HL-60/S4 treated with phorbol 12-myristate 13-acetate at 8.2 ng/mL for 4 days and 3 days (cell line): ENCODE measurements around the gene SWI5.

Source experiments
- in situ Hi-C: fragments of 300-500 bp; cut with MboI; formaldehyde crosslinking; loops from 2 replicates; pipeline ENCODE4 v1.15.0; 2022; ENCODE audit warnings: low sequenced_read_pairs

The SWI5 gene

DNA sequence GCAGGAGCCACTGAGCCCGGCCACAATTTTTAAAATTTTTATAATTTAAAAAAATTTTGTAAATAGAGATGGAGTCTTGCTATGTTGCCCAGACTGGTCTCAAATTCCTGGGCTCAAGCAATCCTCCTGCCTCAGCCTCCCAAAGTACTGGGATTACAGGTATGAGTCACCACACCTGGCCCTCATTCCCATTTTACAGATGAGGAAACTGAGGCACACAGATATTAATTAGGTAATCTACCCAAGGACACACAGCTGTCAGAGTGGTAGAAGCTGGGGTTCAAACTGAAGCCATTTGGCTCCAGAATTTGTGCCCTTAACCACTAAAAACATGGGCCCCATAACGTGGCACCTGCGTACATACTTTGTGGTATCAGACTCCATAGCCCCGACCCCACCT is 38.6 kb downstream of the SWI5 start:
- in situ Hi-C loops: no loop called here

DNA sequence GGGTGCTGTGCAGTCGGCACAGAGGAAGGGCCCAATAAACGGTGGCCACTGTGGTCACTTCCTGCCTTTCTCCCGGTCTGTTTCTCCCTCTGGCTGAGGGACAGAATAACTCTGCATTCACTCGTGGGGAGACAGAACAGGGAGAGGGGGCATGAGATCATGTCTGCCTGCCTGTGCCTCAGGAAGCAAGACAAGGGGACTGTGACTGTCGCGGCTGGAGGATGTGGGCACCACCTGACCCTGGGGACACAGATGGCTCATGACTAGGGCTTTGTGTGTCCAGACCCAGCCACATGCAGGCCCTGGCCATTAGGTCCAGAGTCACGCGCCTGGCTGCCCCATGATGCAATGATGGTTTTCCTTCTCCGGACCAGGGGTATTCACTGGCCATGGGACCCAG is 40.3 kb downstream of the SWI5 start:
- in situ Hi-C loops: no loop called here

DNA sequence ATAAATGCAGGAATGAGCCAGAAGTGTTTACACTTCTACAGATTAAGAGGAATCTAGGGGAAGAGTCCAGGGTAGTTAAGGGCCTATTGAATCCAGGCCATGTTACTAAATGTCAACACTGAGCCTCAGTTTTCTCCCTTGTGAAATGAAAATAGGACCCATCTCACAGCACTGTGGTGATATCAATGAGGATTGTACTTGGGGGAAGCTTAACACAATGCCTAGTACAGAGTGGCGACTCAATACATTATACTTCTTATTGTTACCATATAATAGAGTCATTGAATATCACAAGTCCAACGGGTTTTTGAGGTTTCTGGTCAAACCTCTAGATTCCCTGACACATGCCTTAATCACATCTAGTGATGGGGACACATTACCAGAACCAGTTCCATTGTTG is 41.6 kb downstream of the SWI5 start:
- in situ Hi-C loops: no loop called here

DNA sequence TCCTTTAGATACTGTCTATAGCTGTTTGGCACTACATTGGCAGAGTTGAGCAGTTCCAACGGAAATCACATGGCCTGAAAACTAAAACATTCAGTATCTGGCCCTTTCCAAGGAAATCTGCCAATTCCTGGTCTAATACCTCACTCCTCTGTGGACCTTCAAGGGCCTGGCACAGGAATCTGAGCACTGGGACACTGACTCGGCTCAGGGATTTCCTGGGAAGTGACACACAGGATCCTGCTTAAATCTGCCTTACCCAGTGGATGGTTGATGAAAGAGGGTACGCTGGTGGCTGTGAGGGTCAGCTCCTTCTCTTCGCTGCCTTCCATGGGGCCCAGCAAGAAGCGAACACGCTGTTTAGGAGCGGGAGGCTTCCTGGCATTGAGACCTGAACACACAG is 45.3 kb downstream of the SWI5 start:
- in situ Hi-C loops: no loop called here

DNA sequence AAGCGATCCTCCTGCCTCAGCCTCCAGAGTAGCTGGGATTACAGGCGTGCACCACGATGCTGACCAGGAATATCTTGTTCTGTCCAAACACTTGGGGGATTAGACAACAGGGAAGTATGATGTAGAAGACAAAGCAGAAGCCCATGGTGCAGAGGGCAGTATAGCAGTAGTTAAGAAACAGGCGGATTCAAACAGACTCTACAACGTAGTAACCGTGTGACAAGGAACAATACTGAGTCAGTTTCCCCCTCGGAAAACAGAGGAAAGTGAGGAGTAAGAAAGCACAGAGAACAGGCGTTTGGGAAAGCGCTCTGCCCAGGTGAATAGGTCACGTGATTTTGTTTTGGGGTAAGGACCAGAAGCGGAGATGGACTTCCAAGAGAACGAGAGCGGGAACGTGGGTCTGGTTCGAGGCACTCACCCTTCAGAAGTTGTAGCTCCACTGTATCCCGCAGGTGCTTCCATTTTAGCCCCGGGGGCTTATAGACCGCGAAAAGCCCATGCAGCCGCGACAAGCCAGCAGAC is 45.9 kb downstream of the SWI5 start:
- in situ Hi-C loops: no loop called here

DNA sequence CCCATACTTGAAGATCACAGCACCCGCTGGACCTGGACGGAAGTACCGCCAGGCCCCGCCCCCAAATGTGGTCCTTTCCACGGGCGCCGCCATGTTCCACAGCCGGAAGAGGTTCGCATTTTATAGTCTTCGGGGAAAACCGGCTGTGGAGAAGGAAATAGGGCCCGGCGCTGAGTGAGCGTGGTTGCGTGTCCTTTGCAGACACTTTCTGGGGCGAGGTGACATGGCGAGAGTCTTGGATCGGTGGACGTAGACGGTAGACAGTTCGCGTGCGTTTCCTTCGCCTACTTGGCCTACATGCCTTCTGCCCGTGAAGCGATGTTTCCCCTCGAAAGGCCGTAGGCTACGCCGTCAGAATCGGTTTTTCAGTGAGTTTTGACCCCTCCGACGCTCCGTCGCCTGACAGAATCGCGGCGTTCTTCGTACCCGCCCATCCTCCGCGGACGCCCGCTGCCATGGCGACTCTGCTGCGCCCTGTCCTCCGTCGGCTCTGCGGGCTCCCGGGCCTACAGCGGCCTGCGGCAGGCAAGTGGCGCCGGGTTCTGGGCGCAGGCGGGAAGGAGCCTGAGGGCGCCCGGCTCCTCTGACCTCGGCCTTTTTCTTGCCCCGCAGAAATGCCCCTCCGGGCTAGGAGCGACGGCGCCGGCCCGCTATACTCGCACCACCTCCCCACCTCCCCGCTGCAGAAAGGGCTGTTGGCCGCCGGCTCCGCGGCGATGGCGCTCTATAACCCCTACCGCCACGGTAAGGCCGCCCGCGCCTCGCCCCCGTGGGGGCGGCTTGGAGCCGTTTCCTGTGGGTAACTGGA is 46.5 kb downstream of the SWI5 start, which contains the start of the genes COQ4 and TRUB2:
TSS of gene COQ4 (plus strand) at position 436 of the 808 bp plus-strand sequence. CDS start at position 456, 20 bp downstream.
TSS of gene TRUB2 (minus strand) at position 44 of the 808 bp plus-strand sequence. CDS start at position 5, 39 bp downstream.
- in situ Hi-C loops: no loop called here

DNA sequence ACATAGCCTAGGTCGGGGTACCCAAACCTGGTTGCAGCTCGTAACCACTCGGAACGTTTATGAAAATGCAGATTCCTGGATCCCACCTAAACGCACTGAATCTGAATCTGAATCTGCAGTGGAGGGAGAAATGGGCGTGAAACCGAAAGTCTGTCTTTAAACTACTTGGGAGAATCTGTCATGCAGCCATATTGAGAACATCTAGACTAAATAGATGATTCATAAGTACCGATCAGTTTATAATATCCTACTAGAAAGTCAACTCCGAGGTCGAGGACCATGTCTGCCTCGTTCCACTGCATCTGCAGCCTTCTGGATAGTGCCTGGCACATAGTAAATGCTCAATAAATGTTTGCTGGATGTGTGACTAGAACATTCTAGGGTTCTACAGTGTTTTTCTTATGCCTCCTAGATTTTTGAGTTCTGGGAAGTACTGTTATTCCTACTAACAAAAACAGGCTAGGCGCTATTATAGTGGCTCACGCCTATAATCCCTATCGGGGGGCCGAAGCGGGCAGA is 47.2 kb downstream of the SWI5 start:
- in situ Hi-C loops: no loop called here

DNA sequence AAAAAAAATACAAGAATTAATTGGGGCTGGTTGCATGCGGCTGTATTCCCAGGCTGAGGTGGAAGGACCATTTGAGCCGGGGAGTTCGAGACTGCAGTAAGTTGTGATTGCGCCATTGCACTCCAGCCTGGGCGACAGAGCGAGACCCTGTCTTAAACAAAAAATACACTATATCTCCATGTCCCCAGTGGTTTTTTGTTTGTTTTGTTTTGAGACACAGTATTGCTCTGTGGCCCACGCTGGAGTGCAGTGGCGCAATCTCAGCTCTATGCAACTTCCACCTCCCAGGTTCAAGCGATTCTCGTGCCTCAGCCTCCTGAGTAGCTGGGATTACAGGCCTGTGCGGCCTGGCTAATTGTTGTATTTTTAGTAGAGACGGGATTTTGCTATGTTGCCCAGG is 47.7 kb downstream of the SWI5 start:
- in situ Hi-C loops: no loop called here

DNA sequence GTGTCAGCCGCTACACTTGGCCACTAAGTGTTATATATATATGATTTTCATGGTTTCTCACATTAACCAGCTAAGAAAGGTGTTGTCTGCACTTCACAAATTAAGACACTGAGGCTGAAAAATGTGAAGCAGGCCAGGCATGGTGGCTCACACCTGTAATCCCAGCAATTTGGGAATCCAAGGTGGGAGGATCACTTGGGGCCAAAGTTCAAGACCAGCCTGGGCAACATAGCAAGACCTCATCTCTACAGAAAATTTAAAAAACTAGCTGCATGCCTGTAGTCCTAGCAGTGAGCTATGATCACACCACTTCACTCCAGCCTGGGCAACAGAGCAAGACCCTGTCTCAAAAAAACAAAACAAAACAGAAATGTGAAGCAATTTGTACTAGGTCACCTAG is 48.3 kb downstream of the SWI5 start:
- in situ Hi-C loops: no loop called here

DNA sequence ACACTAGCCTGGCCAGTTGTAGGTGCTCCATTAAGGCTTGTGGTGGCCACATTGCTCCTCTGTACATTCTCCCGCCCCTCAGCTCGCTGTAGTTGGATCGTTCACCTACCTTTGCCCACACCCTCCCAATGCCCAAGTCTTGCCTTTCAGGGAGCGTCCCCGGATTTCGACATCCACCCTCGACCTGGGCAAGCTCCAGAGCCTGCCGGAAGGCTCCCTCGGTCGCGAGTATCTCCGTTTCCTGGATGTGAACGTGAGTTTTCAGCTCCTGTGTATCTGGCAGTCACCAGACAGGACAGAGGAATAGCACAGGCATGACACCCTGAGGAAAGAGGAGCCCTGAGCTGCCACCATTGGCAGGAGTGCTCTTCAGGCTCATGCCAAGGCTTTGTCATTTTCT is 49.6 kb downstream of the SWI5 start:
- in situ Hi-C loops: no loop called here

DNA sequence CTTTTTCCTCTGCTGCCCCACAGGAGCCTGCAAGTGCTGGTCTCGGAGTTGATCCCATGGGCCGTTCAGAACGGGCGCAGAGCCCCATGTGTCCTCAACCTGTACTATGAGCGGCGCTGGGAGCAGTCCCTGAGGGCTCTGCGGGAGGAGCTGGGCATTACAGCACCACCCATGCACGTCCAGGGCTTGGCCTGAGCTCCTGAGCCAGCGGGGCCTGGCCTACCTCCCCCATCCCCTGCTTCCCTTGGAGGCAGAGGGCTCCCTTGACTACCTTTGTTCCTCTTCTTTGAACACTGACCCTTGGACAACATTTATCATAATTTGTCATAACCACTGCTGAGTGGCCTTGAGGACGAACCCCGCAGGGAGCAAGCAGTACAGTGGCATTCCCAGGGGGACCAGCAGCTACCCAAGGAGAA is 57.4 kb downstream of the SWI5 start:
- in situ Hi-C loops: no loop called here

DNA sequence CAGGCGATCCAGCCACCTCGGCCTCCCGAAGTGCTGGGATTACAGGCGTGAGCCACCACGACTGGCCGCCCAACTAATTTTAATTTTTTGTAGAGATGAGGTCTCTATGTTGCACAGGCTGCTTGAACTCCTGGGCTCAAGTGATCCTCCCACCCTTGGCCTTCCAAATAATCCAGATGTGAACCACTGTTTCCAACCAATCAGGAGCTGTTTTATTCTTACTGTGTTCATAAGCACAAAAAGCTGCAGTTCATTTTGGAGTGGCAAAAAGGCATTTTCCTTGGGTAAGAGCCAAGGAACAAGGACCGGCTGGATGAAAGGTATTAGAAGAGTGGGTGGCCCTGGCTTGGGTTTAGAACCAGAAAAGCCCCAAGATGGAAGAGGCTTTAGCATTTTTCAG is 59.1 kb downstream of the SWI5 start:
- in situ Hi-C loops: no loop called here

DNA sequence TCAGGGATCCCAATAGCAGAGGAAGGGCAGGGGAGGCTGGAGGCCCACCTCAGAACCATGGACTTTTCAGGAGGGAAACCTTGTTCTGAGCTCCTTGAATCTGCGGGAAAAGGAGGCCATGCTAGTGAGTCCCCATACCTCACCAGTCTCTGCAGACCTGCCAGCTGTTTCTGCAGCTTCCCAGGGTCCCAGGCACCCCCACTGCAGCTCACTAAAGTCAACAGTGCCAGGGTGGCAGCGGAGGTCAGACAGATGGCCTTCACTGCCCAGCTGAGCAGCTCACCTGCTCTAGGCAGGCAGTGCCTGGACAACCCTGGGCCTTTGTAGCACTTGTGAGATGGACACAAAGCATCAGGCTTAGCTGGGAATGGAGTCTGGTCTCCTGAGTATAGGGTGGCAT is 59.8 kb downstream of the SWI5 start:
- in situ Hi-C loops: no loop called here

DNA sequence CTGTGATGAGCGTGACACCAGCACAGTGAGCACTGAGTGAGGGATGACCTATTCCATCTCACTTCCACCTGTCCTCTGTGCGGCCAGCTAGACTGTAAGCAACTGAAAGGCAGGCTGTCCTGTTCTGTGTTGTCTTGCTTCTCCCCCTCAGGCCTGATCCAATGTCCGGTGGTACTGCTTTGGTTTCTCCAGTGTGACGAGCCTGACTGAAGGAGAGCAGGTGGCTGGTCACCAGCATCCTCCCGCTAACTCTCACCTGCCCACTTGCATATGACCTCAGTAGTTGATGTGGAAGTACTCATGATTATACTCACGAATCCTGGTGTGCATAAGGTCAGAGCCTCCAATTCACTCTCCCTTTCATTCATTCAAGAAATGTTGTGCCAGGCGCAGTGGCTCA is 61.9 kb downstream of the SWI5 start:
- in situ Hi-C loops: no loop called here
